ENCODE measurements around the gene EGR2. TPM values are rescaled to one million over a fixed set of nuclear protein-coding genes. Genes with fewer than 3 reads are reported as not detected.

EGR2 gene
- total RNA-seq, 2 donors from 2014 or later = 4.2 to 5.9 TPM

GRCh38 chr10:62795762-62796161 is 20.4 kb downstream of the EGR2 start:
- Histone ChIP-seq H3K36me3 (replicated peaks in 1 of 2; ENCODE audit: insufficient read depth in 1 of 2, low read depth in 2 of 2) (no peaks in the 10 kb centered on the region), H3K9me3 (no peaks in the 10 kb centered on the region), H3K27ac (no peak overlapping the region), H3K4me3 (no peak overlapping the region), H3K4me1 (no peaks in the 10 kb centered on the region), H3K27me3 (no peaks in the 10 kb centered on the region)
- intact Hi-C loops (cut with DNase I) = no loop called here
- DNase-seq (no peak), ATAC-seq (no peak)
- 83 to 85% methylated on average over 4 of the region's 4 CpGs for WGBS, 2 donors
- no peak for TF ChIP-seq POLR2A (IDR thresholded peaks at IDR 0.05)
- TF ChIP-seq, protein P1, sequence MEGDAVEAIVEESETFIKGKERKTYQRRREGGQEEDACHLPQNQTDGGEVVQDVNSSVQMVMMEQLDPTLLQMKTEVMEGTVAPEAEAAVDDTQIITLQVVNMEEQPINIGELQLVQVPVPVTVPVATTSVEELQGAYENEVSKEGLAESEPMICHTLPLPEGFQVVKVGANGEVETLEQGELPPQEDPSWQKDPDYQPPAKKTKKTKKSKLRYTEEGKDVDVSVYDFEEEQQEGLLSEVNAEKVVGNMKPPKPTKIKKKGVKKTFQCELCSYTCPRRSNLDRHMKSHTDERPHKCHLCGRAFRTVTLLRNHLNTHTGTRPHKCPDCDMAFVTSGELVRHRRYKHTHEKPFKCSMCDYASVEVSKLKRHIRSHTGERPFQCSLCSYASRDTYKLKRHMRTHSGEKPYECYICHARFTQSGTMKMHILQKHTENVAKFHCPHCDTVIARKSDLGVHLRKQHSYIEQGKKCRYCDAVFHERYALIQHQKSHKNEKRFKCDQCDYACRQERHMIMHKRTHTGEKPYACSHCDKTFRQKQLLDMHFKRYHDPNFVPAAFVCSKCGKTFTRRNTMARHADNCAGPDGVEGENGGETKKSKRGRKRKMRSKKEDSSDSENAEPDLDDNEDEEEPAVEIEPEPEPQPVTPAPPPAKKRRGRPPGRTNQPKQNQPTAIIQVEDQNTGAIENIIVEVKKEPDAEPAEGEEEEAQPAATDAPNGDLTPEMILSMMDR (IDR thresholded peaks at IDR 0.05) = no peak

DNA sequence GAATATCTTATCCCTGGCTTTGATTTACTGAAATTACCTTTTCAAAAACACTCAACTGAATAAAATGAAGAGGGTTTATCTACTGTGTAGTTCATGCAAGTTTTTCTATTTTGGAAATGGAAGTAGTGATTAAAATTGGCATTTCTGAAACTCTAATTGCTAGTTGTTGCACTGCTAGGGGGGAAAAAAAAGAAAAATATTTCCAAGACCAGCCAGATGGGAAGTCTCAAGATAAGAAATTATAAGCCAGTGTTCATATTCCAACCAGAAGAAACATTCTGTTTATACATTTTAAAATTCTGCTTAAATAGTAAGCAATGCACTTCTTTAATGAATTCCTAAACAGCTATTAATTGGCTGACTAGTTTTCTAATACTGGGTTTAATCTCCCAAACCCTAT is 21.1 kb downstream of the EGR2 start:
- ATAC-seq = no peak
- intact Hi-C loops (cut with DNase I) = no loop called here

DNA sequence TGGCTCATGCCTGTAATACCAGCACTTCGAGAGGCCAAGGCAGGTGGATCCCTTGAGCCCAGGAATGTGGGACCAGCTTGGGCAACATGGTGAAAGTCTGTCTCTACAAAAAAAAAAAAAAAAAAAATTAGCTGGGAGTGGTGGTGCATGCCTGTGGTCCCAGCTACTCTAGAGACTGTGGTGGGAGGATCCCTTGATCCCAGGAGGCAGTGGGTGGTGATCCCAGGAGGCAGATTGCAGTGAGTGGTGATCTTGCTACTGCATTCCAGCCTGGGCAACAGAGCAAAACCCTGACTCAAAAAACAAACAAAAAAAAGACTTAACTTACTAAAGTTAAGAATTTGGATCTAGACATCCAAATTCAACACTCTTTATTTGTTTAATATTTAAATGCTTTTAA is 21.9 kb downstream of the EGR2 start:
- H3K36me3 ChIP-seq (replicated peaks in 1 of 2; ENCODE audit: insufficient read depth in 1 of 2, low read depth in 2 of 2) = no peaks in the 10 kb centered on the region
- TF ChIP-seq, protein P1 (IDR thresholded peaks at IDR 0.05) = no peak
- TF ChIP-seq POLR2A (IDR thresholded peaks at IDR 0.05) = no peak
- H3K27me3 ChIP-seq = no peaks in the 10 kb centered on the region
- no peaks in the 10 kb centered on the region for H3K4me1 ChIP-seq
- H3K4me3 ChIP-seq = no peak overlapping the region
- DNase-seq (no peak), ATAC-seq (no peak)
- no peaks in the 10 kb centered on the region for H3K9me3 ChIP-seq
- intact Hi-C loops (cut with DNase I) = no loop called here
- H3K27ac ChIP-seq = no peak overlapping the region
- 67 to 91% methylated on average over 1 of the region's 1 CpG for WGBS, 2 donors

More for the DNA sequence above, 21.1 kb downstream of the EGR2 start:
- H3K4me3 ChIP-seq = no peak overlapping the region
- H3K27me3 ChIP-seq = no peaks in the 10 kb centered on the region
- TF ChIP-seq POLR2A (IDR thresholded peaks at IDR 0.05) = no peak
- TF ChIP-seq, protein P1 (IDR thresholded peaks at IDR 0.05) = no peak
- no peak for DNase-seq
- no peaks in the 10 kb centered on the region for H3K9me3 ChIP-seq
- no peaks in the 10 kb centered on the region for H3K36me3 ChIP-seq (replicated peaks in 1 of 2; ENCODE audit: insufficient read depth in 1 of 2, low read depth in 2 of 2)
- no peak overlapping the region for H3K27ac ChIP-seq
- H3K4me1 ChIP-seq = no peaks in the 10 kb centered on the region

DNA sequence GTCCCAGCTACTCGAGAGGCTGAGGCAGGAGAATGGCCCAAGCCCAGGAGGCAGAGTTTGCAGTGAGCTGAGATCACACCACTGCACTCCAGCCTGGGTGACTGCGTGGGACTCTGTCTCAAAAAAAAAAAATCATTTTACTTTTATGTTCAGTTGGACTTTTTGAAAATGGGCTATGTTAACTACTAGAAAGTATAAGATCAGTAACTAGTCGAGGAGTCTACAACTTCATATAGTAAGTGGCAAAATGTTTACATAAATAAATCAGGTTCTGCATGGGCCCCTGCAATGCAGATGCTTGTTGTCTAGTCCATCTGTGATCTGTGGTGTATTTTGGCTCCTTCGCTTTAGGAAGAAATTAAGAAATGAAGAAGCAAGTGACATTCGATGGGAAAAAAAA is 23.9 kb downstream of the EGR2 start:
- no peak for TF ChIP-seq POLR2A (IDR thresholded peaks at IDR 0.05)
- TF ChIP-seq, protein P1 (IDR thresholded peaks at IDR 0.05) = no peak
- H3K27me3 ChIP-seq = no peaks in the 10 kb centered on the region
- ATAC-seq (no peak), DNase-seq (no peak)
- no peak overlapping the region for H3K4me3 ChIP-seq
- intact Hi-C loops (cut with DNase I) = no loop called here
- 57 to 79% methylated on average over 5 of the region's 5 CpGs for WGBS, 2 donors
- H3K4me1 ChIP-seq = no peaks in the 10 kb centered on the region
- no peak overlapping the region for H3K27ac ChIP-seq
- no peaks in the 10 kb centered on the region for H3K36me3 ChIP-seq (replicated peaks in 1 of 2; ENCODE audit: insufficient read depth in 1 of 2, low read depth in 2 of 2)
- no peaks in the 10 kb centered on the region for H3K9me3 ChIP-seq

GRCh38 chr10:62790571-62790970 is 25.6 kb downstream of the EGR2 start:
- Histone ChIP-seq H3K4me1 (no peaks in the 10 kb centered on the region), H3K27ac (no peak overlapping the region), H3K9me3 (no peaks in the 10 kb centered on the region), H3K27me3 (no peaks in the 10 kb centered on the region), H3K36me3 (replicated peaks in 1 of 2; ENCODE audit: insufficient read depth in 1 of 2, low read depth in 2 of 2) (no peaks in the 10 kb centered on the region), H3K4me3 (no peak overlapping the region)
- ATAC-seq = no peak
- WGBS, 2 donors = 44 to 71% methylated on average over 2 of the region's 2 CpGs
- intact Hi-C loops (cut with DNase I) = no loop called here
- no peak for TF ChIP-seq POLR2A (IDR thresholded peaks at IDR 0.05)
- TF ChIP-seq, protein P1 (IDR thresholded peaks at IDR 0.05) = no peak
- no peak for DNase-seq
